GM21367 (cell line): Measurements from ENCODE around the gene TNFAIP8L3.

ENCODE experiments used
- ATAC-seq: cut with Tn5 transposase; IDR thresholded peaks from one replicate; pipeline ENCODE4 v1.9.1; 2021; ENCODE audit not compliant: unreplicated experiment

The TNFAIP8L3 gene

GRCh38 chr15:51090753-51091152, 4.0 kb downstream of the TNFAIP8L3 start:
- ATAC-seq = no peak

- ATAC-seq = no peak
These were observed 4.8 kb downstream of the TNFAIP8L3 start for GRCh38 chr15:51089699-51090453.

- no peak for ATAC-seq
These were observed 5.7 kb downstream of the TNFAIP8L3 start for GRCh38 chr15:51089041-51089440.

- no peak for ATAC-seq
These were observed 6.1 kb downstream of the TNFAIP8L3 start for GRCh38 chr15:51088585-51088984.

- ATAC-seq = no peak
These were observed 7.2 kb downstream of the TNFAIP8L3 start for GRCh38 chr15:51087513-51087912.

GRCh38 chr15:51086409-51086808, 8.3 kb downstream of the TNFAIP8L3 start:
- no peak for ATAC-seq

GRCh38 chr15:51085764-51086163, 8.9 kb downstream of the TNFAIP8L3 start:
- no peak for ATAC-seq

- ATAC-seq = no peak
These were observed 11.0 kb downstream of the TNFAIP8L3 start for GRCh38 chr15:51083641-51084166.

- ATAC-seq = no peak
These were observed 12.5 kb downstream of the TNFAIP8L3 start for GRCh38 chr15:51082246-51082645.

GRCh38 chr15:51080286-51080685, 14.4 kb downstream of the TNFAIP8L3 start:
- ATAC-seq = no peak

GRCh38 chr15:51079226-51079625, 15.5 kb downstream of the TNFAIP8L3 start:
- ATAC-seq = no peak

- ATAC-seq = no peak
These were observed 17.2 kb downstream of the TNFAIP8L3 start for GRCh38 chr15:51077221-51078153.

GRCh38 chr15:51076524-51077220, 18.0 kb downstream of the TNFAIP8L3 start:
- no peak for ATAC-seq

GRCh38 chr15:51075826-51076523, 18.7 kb downstream of the TNFAIP8L3 start:
- no peak for ATAC-seq

GRCh38 chr15:51075364-51075763, 19.3 kb downstream of the TNFAIP8L3 start:
- ATAC-seq = no peak

GRCh38 chr15:51074926-51075325, 19.8 kb downstream of the TNFAIP8L3 start:
- no peak for ATAC-seq

GRCh38 chr15:51071578-51071977, 23.1 kb downstream of the TNFAIP8L3 start:
- ATAC-seq = no peak

- no peak for ATAC-seq
These were observed 24.7 kb downstream of the TNFAIP8L3 start for GRCh38 chr15:51069983-51070382.

GRCh38 chr15:51067510-51067909, 27.2 kb downstream of the TNFAIP8L3 start:
- ATAC-seq = no peak

GRCh38 chr15:51065781-51066180, 28.9 kb downstream of the TNFAIP8L3 start:
- ATAC-seq = no peak

- ATAC-seq = no peak
These were observed 29.4 kb downstream of the TNFAIP8L3 start for GRCh38 chr15:51065261-51065660.
